Fibroblast of gingiva (primary cell): ENCODE data around the gene HSPB3.
A peak's percentile ranks its signal among the peaks of the same experiment; 100 is the strongest.
"Not testable (repeated sequence)": the region's sequence is repeated elsewhere in the genome, so short reads cannot be mapped to it uniquely, and the experiment has no call there.

Source experiments
- DNase-seq: peaks from one replicate; pipeline ENCODE4 v3.0.0-alpha.2; 2011; ENCODE audit warnings: low read depth

Gene HSPB3

GRCh38 chr5:54455413-54456157 is at the start of gene HSPB3:
Gene HSPB3 (plus strand): TSS chr5:54455699. CDS start chr5:54455790, 91 bp downstream.
- DNase-seq = peak; percentile 98

GRCh38 chr5:54411176-54411575 is 44.3 kb upstream of the HSPB3 start:
- DNase-seq = no peak

- DNase-seq = no peak
Measured at GRCh38 chr5:54412913-54413312, 42.6 kb upstream of the HSPB3 start.

GRCh38 chr5:54415147-54415546 is 40.4 kb upstream of the HSPB3 start:
- DNase-seq = no peak

- no peak for DNase-seq
Measured at GRCh38 chr5:54415896-54416601, 39.5 kb upstream of the HSPB3 start.

DNA sequence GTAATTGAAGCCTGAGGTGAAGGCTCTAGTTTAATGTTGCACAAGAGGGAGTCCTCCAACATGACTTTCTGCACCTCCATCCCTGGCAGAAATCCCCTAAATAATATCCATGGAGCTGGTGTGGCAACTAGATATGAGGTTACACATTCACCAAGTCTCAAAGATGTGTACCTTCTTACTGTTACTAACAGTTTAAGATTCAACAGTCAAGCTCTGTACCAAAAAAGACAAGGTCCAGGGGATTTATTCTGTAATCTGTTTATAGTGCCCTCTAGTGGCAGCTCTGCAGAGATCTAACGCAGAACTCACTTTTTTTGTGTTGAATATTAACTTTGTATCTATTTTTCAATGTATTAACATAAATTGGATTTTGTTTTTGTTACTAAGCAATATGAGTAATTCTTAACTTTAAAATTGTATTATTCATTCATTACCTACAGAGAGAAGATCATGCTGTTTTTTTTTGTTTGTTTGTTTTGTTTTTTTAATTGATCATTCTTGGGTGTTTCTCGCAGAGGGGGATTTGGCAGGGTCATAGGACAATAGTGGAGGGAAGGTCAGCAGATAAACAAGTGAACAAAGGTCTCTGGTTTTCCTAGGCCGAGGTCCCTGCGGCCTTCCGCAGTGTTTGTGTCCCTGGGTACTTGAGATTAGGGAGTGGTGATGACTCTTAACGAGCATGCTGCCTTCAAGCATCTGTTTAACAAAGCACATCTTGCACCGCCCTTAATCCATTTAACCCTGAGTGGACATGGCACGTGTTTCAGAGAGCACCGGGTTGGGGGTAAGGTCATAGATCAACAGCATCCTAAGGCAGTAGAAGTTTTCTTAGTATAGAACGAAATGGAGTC is 35.7 kb upstream of the HSPB3 start:
- peak; percentile 36 for DNase-seq

- DNase-seq = not testable (repeated sequence)
Measured at GRCh38 chr5:54420511-54420910, 35.0 kb upstream of the HSPB3 start.

DNA sequence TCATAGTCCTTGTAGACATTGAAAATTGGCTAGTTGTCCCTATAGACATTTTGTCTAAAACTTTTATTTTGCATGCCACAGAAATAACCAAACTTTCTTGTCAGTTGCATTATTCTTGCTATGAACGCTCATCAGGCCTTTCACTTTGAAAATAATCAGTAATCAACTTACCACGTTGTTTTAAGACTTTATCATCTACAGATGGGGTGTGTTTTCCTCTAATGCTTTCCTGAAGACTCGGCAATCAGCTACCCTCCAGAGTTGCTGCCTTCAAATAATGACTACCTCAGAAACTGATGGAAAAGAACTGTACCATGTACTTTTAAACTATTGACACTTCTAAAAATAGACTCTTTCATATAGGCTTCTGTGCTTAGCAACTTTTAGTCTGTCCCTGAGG is 33.5 kb upstream of the HSPB3 start:
- no peak for DNase-seq

DNA sequence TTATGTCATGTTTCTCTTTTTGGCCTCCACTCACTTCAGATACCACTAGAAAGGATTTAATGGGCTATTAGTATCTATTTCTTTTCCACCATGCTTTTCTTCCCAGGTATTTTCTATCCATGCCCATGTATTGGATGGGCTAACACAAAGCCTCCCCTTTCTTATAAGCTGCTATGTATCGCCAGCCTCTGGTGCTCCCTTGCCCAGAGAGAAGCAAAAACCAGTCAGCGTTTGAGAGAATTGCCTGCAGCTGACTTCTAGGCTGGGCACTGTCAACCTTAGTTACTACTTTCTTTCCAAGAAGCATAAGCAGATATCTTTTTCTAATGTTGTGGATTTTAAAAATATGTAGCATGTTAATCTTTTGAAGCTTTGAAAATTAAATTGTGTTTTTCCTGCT is 30.2 kb upstream of the HSPB3 start:
- DNase-seq = no peak

GRCh38 chr5:54426209-54426608 is 29.3 kb upstream of the HSPB3 start:
- DNase-seq = no peak

GRCh38 chr5:54434650-54435049 is 20.8 kb upstream of the HSPB3 start:
- DNase-seq = not testable (repeated sequence)

GRCh38 chr5:54438620-54439389 is 16.7 kb upstream of the HSPB3 start:
- DNase-seq = no peak

- no peak for DNase-seq
Measured at GRCh38 chr5:54440456-54440893, 15.0 kb upstream of the HSPB3 start.

DNA sequence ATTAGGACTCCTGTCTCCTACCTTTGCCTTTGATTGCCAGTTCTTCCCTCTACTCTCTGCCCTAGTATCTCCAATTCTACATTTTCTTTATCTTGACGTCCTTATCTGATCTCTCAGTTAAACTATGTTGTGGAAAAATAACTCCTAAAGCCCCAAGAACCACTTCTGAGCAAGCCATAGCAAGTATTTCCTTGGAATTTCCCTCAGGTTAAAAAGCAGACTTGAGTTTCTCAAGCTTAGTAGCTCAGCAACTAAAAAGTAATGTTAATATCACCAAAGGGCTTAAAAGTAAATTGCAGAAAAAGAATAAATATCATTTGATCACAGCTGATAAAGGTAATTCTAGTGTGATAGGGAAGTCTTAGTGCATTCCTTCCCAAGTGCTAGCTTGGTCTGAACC is 13.2 kb upstream of the HSPB3 start:
- DNase-seq = no peak

GRCh38 chr5:54443270-54443669 is 12.2 kb upstream of the HSPB3 start:
- DNase-seq = peak; percentile 56

DNA sequence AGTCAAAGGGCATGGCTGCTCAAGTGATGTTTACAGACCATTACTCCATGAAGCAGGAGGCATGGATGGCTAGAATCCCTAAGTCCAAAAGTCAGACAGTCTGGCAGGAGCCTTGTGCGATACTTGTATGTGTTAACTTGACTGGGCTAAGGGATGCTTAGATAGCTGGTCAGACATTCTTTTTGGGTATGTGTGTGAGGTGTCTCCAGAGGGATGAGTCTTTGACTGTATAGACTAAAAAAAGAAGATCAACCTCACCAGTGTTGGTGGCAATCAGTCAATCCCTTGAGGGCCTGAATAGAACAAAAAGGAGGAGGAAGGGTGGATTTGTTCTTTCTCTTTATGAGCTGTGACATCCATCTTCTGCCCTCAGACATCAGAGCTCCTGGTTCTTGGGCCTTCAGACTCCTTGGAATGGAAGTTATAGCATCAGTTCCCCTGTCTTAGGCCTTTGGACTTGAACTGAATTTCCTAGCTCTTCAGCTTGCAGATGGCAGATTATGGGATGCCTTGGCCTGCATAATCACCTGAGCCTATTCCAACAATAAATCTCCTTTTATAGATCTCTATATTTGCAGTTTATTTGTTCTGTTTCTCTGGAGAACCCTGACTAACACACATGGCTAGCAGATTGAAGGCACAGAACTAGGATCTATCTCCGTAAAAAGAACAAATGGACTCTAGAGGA is 9.7 kb upstream of the HSPB3 start:
- DNase-seq = no peak

DNA sequence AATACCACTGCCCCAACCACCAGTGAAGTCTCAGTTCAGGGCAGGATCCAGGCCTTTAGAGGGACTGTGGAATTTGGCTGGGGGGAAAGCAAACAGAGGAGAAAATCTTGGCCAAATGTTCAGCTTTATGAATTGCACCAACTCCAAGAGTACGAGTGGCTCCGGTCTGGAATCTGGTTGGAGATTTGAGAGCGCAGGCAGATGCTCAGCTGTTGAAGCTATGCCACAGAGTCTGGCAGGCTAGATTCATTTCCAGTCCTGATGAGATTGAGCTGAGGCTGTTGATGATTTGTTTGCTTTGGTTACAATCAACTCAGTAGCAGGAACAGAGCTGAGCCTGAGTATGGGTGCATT is 9.1 kb upstream of the HSPB3 start:
- DNase-seq = peak; percentile 51

DNA sequence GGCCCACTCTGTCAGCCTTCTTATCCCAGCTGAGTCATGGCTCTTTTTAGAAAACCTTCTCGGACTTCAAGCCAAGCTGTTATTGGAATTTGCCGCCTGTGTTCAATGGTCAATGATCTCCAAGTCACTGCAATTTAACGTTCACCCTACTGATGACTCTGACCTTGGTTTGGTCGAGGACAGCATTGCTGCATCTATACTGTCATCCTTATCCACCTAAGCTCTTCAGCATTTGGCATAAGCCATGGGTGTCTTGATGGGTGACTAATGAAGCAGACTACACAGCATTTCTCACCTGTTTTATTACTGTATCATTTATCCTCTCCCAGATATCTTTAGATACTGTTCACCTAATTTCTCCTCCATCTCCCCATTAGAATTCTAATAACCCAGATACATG is 5.6 kb upstream of the HSPB3 start:
- DNase-seq = no peak

DNA sequence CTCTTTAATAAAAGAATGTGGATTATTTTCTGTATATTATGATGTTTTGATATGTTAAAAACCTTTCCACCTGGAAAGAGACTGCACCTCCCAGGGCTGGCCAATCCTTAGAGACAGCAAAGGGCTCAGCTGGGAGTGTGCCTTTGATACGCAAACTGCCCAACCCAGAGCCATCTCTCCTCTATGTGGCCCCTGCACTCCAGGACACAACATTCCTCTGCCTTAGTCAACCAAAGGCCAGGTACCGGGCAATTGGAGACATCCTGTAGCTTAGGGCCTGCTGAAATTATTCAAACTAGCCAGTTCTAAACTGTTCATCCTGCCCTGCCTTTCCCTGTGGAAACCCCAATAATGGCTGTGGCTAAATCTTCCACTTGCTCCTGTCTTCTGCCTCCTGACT is 5.0 kb upstream of the HSPB3 start:
- DNase-seq = no peak

DNA sequence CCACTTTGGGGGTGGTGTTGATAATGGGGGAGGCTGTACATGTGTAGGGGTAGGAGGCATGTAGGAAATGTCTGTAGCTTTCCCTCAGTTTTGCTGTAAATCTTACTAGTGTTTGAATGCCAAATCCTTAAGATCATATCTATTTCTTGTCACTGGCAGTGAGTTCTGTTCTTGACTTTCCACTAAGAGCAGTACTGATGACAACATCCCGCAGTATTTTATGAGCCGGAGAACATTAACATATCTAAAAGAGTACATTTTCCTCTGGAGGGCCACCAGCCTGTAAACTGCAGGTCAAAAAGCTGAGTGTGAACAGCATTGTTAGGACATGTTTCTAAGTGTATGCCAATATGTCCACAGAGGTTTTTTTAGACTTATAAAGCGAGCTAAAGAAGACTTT is 2.5 kb upstream of the HSPB3 start:
- no peak for DNase-seq

DNA sequence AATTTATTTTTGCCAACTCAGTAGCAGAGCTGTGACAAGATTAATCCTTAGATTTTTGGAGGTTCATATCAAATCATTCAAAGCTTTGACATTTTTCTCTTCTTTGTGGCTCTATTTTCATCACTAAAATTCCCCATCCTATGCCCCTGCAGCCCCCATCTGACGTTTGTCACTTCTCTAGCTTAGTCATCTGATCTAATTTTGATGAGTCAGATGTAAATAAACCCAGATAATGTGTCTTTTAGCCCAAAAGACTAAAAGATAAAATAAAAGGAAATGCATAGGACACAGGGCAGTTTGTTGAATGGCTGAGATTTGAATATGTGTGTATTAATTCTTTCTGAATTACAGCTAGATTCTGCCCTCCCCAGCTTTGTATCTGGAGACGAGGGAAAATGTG is 897 bp upstream of the HSPB3 start:
- DNase-seq = no peak
